K562 treated with DMSO at 1 percent for 12 hours (cell line): Measurements from ENCODE around the gene BZW1. TPM values are rescaled to one million over a fixed set of nuclear protein-coding genes. Genes with fewer than 3 reads are reported as not detected.

Experiments used
- total RNA-seq: library from RNA; unstranded; fragments of 300-600 nt; gene quantifications from 2 replicates; pipeline ENCODE4 v1.2.3, GENCODE V29; 2022; ENCODE audit not compliant: insufficient read depth

BZW1 gene
- 27.4 and 64.3 TPM in 2 replicates for total RNA-seq

GRCh38 chr2:200811333-200812121 lies at the start of gene BZW1:
TSS of gene BZW1 (plus strand) at chr2:200811910. CDS start at chr2:200813218, 1,308 bp downstream.

GRCh38 chr2:200864176-200865034 lies 52.7 kb downstream of the BZW1 start, which contains the start of gene CLK1:
TSS of gene CLK1 (minus strand) at chr2:200864658. CDS start at chr2:200861862, 2,796 bp downstream.

Other genes starting within 250 kb of the BZW1 start
- 0.70 TPM in 1 of 2 replicates, not detected in the other for gene AOX1, start 225.9 kb upstream of the BZW1 start, total RNA-seq
- gene CLK1, start 52.7 kb downstream of the BZW1 start, total RNA-seq = 28.3 and 39.7 TPM in 2 replicates
- 21.0 and 22.7 TPM in 2 replicates for gene PPIL3, start 77.2 kb downstream of the BZW1 start, total RNA-seq
- gene NIF3L1, start 77.5 kb downstream of the BZW1 start, total RNA-seq = 19.3 and 30.2 TPM in 2 replicates
- 4.6 and 8.1 TPM in 2 replicates for gene ORC2, start 151.8 kb downstream of the BZW1 start, total RNA-seq